GM15510 (cell line): ENCODE data around the gene RAB6A.

Experiments used
- POLR2A ChIP-seq: IDR thresholded peaks from 3 replicates; pipeline ENCODE4 v1.6.1; 2011; ENCODE audit warnings: borderline replicate concordance; ENCODE audit not compliant: insufficient read length; ENCODE audit errors: extremely low read depth

RAB6A gene

DNA sequence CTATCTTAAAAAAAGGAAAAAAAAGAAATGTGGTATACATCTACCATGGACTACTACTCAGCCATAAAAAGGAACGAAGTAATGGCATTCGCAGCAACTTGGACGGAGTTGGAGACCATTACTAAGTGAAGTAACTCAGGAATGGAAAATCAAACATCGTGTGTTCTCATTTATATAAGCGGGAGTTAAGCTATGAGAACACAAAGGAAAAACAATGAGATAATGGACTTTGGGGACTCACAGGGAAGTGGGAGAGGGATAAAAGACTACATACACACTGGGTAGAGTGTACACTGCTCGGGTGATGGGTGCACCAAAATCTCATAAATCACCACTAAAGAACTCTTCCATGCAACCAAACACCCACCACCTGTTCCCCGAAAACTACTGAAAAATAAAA lies 11.8 kb downstream of the RAB6A start:
- TF ChIP-seq POLR2A = no peak

DNA sequence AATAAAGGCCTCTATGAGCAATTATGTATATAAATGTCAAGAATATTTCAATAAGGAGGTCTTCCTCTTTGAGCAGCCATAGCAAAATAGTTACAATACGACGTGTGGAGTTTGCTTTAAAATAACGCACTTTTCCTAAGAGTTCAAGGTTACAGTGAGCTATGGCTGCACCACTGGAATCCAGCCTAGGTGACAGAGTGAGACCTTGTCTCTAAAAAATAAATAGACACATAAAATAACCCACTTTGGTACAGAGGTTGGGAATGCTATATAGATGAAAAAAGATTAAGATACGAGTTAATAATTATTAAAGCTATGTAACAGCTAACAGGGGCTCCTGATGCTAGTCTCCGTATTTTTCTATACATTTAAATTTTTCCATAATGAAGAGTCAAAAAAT lies 12.6 kb downstream of the RAB6A start:
- no peak for TF ChIP-seq POLR2A

DNA sequence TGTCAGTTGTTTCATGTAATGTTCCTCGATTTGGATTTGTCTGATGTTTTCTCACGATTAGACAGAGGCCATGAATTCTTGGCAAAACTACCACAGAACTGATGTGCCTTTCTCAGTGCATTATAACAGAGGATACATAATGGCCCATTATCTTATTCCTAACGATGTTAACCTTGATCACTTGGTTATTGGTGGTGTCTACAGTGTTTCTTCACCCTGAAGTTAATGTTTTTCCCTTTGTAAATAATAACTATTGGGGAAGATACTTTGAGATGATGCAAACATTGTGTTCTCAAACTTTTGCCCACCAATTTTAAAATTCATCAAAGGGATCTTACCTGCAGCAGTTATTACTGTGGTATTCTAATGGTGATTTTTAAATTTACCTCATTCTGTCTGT lies 13.1 kb downstream of the RAB6A start:
- TF ChIP-seq POLR2A = no peak

DNA sequence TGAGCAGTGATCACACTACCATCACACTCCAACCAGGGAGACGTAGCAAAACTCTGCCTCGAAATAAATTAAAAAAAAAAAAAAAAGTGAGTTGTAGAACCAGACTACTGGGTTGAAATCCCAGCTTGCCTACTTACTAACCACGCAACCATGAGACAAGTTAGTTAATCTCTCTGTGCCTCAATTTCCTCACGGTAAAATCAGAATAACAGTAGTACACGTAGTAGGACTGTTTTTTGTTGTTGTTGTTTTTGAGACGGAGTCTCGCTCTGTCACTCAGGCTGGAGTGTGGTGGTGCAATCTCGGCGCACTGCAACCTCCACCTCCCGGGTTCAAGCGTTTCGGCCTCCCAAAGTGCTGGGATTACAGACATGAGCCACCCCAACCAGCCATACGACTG lies 14.2 kb downstream of the RAB6A start:
- TF ChIP-seq POLR2A = no peak

DNA sequence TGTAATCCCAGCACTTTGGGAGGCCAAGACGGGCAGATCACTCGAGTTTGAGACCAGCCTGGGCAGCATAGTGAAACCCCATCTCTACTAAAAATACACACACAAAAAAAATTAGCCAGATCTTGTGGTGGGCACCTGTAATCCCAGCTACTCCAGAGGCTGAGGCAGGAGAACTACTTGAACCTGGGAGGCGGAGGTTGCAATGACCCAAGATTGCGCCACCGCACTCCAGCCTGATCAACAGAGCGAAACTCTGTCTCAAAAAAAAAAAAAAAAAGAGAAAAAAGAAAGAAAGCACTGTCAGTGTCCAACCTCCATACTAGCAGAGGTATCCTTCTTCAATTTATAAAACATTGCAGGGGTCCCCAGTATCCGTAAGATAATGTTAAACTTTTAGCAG lies 17.8 kb downstream of the RAB6A start:
- no peak for TF ChIP-seq POLR2A

DNA sequence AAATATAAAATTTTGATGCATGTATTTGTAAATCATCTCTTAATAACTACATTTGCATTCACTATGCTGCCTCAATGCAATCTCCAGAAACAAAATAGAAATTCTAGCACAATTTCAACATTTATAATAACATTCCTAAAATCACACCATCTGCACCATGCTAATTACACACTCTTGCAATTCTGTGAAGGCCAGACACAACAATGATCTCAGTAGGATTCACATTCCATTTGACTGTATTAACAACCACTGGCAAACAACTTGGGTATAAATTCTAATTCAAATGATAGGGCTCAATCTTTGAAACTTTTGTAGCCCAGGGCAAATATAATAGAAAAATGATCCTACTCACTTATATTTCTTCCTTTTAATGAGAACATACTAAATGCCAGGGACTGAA lies 25.9 kb downstream of the RAB6A start:
- TF ChIP-seq POLR2A = no peak

DNA sequence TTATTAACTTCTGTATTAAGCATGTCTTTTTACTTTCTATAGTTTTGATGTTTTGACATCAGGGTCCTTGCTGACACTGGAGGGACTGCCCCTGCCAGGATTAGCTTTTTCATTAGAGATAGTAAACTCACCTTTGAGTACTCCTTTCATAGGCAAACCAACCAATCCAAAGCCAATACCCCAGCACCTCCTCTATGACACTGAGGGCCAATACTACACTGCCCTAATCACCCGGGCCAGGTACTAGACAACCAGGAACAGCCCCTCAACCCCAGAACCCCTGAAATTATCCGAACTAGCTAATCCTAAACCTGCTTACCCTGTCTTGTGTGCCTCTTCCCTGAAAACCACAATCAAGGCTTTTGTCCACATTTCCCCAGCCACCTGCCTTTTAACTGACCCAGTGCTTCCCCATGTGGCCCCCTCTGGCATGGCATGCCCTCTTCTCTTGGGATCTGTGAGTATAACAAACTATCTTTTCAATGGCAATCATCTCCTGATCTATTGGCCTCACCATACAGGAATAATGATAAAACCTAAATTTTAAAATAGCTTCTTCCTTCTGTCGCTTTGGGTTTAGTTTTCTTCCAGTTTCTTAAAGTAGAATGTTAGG lies 31.2 kb downstream of the RAB6A start:
- no peak for TF ChIP-seq POLR2A

DNA sequence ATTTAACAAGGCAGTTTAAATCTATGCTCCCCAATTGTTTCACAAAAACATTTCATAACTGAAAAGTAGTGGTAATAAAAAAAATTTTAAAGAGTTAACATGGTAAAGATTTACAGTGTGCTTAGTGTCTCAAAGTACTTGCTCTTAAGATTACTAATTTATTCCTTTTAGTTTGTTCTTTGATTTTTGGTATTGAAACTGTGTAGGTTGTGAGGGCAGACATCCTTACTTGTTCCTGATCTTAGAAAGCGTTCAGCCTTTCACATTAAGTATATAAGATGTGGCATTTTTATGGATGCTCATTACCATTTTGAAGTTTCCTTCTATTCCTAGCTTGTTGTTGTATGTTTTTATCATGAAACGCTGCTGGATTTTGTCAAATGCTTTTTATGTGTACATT lies 32.9 kb downstream of the RAB6A start:
- no peak for TF ChIP-seq POLR2A

DNA sequence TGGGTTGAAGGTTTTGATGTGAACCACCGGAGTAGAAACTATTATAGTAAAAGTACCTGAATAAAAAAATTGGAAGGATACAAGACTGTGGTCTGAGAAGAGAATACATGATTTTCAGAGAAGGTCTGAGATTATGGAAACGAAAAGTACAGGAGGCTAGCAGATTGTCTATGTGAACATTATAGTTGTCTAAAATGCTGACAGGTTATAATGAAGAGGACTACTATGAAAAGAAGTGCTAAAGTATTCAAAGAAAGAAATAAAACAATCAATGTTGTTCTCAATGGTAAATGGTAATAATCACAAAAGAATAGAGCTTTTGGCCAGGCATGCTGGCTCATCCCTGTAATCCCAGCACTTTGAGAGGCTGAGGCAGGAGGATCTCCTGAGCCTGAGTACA lies 34.0 kb downstream of the RAB6A start:
- no peak for TF ChIP-seq POLR2A

DNA sequence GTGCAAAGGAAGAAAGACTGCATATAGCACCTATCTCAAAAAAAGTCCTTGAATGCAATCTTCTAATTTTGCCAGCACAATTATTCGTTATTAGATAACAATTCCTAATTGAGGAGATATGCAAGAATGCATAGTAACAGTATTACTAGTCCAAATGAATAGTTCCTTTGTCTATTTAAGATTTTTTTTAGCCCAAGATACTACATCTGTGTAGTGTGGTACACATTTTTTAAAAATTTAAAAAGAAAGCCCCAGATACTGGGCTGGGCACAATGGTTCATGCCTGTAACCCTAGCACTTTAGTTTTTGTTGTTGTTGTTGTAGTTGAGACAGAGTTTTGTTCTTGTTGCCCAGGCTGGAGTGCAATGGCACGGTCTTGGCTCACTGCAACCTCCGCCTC lies 43.7 kb downstream of the RAB6A start:
- no peak for TF ChIP-seq POLR2A

DNA sequence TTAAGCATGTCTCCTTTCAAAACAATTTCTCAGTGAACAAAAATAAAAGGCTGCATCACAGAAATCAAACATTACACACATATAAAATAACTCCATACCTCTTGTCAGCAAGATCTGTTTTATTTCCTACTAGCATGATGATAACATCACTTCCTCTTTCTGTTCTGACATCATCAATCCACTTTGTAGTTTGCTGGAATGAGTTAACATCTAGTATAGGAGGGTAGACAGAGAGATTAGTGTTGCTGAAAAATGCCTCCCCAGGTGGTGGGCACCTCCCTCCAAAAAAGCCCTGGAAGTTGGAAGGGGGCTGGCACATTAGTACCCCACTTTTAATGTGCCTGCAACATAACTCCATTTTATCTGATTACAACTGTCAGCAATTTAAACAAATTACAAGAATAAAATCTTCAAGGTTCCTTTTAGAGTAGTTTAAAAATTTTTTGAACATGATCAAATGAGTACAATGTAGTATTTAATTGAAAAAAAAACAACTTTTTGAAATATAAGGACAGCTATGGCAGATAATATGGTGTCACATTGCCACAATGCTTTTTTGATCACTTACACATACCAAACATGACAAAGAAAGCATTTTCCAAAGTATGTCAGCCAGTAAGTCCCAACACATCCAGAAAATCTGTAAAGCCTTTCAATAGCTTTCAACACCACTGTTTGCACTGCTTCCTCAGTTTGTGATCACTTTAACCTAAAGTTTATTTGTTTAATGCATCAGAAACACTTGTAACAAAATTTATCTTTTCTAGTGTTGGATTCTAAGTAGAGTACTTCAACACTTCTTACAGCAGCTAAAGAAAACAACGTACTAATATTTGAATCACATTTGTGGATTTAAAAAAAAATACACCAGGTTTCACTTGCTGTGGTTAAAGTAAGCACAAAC lies 44.5 kb downstream of the RAB6A start:
- TF ChIP-seq POLR2A = no peak

DNA sequence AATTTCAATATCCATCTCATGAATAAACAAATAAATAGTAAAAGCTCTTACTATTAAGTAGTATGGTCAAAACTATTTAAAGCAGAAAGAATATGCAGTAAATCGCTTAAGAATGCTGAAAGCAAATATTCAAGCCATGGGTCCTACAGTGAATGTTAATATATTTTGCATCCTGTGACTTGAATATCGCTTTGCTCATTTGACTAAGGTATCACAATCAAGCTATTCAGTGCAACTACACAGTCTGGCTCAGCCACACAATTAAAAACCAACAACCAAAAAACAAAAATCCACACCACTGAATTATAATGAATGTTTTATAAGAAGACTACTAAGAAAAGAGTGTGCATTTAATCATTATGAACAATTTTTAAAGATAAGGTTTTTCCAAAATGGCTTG lies 45.3 kb downstream of the RAB6A start:
- TF ChIP-seq POLR2A = no peak

DNA sequence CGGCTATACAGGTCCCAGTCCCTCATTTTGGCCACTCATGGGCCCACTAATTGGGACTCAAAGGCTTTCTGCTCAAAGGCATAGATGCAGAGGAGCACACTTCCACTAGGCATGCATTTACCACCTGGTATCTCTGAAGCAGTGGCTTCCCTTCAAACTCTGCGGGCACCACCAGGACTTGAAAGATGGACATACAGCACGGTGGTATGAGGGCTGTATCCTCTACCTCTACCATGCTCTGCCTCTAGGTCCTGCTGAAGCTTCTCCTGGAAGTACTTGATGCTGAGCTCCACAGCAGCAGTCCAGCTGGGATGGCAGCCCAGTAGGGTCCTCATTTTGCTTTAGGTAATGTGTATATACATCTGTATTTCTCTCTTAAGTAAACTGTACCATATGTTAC lies 49.9 kb downstream of the RAB6A start:
- TF ChIP-seq POLR2A = no peak

DNA sequence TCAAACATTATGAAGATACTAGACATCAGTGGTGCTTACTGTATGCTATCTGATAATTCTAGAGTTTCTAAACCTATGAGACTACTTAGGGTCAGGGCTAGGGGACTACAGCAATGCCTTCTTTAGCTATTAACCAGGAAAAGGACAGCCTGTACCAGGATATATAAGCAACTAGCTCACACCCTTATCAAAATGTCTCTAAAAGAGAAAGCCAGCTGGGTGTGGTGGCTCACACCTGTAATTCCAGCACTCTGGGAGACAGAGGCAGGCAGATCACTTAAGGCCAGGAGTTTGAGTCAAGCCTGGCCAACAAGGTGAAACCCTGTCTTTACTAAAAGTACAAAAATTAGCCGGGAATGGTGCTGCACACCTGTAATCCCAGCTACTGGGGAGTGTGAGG lies 55.8 kb downstream of the RAB6A start:
- no peak for TF ChIP-seq POLR2A

DNA sequence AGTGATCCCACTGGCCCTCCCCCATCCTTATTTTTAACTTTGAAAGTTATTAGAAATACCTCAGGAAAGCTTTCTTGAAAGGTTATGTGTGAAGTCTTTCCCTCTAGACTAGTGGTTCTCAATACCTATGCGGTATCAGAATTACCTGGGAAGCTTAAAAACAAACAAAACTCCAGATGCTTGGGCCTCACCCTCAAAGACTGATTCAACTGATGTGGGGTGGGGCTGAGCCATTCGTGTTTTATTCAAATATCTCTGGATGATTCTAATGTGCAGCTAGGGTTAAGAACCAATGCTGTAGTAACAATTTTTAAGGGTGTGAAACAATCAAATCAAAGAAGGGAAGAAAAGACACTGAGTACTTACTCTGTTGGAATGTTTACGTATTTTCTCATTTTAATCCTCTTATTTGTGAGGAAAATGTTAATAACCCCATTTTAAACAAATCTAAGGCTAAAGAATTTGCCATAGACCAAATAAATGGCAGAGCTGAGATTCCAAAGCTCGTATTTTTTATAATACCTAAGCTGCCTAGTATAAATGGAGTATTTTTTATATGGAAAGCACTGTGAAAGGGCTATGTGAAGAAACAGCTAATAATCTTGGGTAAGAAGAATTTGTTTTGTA lies 66.9 kb downstream of the RAB6A start:
- TF ChIP-seq POLR2A = no peak

DNA sequence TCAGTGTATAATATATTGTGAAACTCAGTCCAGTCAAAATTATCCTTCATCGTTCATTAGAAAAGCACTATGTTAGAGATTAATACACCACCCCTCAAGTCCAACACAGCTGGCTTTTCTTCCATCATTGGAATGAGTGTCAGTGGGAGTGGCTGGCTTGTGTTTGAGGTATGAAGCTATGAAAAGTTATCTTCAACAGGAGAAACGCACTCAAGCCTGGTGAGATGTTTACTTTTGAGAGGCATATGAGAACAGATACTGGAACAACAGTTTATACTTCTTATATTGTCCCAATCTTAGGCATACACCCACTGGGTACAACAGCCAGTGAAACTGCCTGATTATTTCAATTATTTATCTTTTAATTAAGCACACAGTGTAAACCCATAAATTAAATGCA lies 80.2 kb downstream of the RAB6A start:
- TF ChIP-seq POLR2A = no peak

DNA sequence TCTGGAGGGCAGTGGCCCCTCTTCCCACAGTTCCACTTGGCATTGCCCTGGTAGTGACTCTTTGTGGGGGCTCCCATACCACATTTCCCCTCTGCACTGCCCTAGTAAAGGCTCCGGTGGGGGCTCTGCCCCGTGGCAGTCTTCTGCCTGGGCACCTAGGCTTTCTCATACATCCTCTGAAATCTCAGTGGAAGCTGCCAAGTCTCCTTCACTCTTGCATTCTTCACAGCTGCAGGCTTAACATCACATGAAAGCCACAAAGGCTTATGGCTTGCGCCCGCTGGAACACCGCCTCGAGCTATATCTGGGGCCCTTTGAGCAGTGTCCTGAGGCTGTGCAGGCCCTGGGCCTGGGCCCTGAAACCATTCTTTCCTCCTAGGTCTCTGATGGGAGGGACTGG lies 89.2 kb downstream of the RAB6A start:
- TF ChIP-seq POLR2A = no peak

DNA sequence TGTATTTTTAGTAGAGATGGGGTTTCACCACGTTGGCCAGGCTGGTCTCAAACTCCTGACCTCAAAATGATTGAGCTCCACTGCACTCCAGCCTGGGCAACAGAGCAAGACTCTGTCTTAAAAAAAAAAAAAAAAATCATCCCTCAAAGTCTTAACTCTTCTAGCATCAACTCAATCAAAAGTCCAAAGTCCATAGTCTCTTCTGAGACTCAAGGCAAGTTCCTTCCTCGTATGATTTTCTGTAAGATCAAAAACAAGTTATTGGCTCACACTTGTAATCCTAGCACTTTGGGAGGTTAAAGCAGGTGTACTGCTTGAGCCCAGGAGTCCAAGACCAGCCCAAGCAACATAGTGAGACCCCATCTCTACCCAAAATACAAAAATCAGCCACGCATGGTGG lies 90.1 kb downstream of the RAB6A start:
- no peak for TF ChIP-seq POLR2A
